H9 (cell line): ENCODE data around the gene PTPRF. TPM values are rescaled to one million over a fixed set of nuclear protein-coding genes. Genes with fewer than 3 reads are reported as not detected.

Source experiments
- DNase-seq: peaks from one replicate; pipeline ENCODE4 v3.0.0-alpha.2; 2017
- H2AFZ ChIP-seq: one replicate; pipeline ENCODE4 v1.6.1; 2013; ENCODE audit warnings: mild to moderate bottlenecking, low read length, control low read depth, moderate library complexity
- H2AK5ac ChIP-seq: 2 replicates; pipeline ENCODE4 v1.6.1; 2013; ENCODE audit warnings: low read length, control low read depth, mixed read lengths; ENCODE audit not compliant: insufficient read length
- H2BK120ac ChIP-seq: one replicate; pipeline ENCODE4 v1.6.1; 2013; ENCODE audit warnings: low read depth, mild to moderate bottlenecking, low read length, control low read depth, inconsistent platforms; ENCODE audit not compliant: poor library complexity, severe bottlenecking
- H2BK12ac ChIP-seq: 2 replicates; pipeline ENCODE4 v1.6.1; 2013; ENCODE audit warnings: low read length, control low read depth, mixed read lengths, low read depth; ENCODE audit not compliant: insufficient read length
- H2BK15ac ChIP-seq: 2 replicates; pipeline ENCODE4 v1.6.1; 2013; ENCODE audit warnings: low read depth, low read length, control low read depth
- H2BK20ac ChIP-seq: one replicate; pipeline ENCODE4 v1.6.1; 2013; ENCODE audit warnings: low read depth, mild to moderate bottlenecking, low read length, control low read depth, inconsistent platforms; ENCODE audit not compliant: poor library complexity, severe bottlenecking
- H2BK5ac ChIP-seq: 2 replicates; pipeline ENCODE4 v1.6.1; 2013; ENCODE audit warnings: low read length, control low read depth, mixed read lengths; ENCODE audit not compliant: insufficient read length
- H3K14ac ChIP-seq: 2 replicates; pipeline ENCODE4 v1.6.1; 2013; ENCODE audit warnings: low read length, control low read depth; ENCODE audit not compliant: insufficient read depth
- H3K18ac ChIP-seq: 2 replicates; pipeline ENCODE4 v1.6.1; 2013; ENCODE audit warnings: low read depth, mild to moderate bottlenecking, mixed read lengths, low read length, control low read depth; ENCODE audit not compliant: insufficient read length
- H3K23ac ChIP-seq: 2 replicates; pipeline ENCODE4 v1.6.1; 2013; ENCODE audit warnings: low read length, control low read depth, mixed read lengths, low read depth; ENCODE audit not compliant: insufficient read length
- H3K23me2 ChIP-seq: 2 replicates; pipeline ENCODE4 v1.6.1; 2013; ENCODE audit warnings: low read depth, mild to moderate bottlenecking, mixed read lengths, low read length, control low read depth; ENCODE audit not compliant: insufficient read length, poor library complexity, severe bottlenecking
- H3K27ac ChIP-seq: 2 replicates; pipeline ENCODE4 v1.5.1; 2013; ENCODE audit warnings: low read length, control low read depth, mixed read lengths, low read depth; ENCODE audit not compliant: insufficient read length
- H3K27me3 ChIP-seq: 2 replicates; pipeline ENCODE4 v1.6.1; 2013; ENCODE audit warnings: low read length, control low read depth, inconsistent platforms; ENCODE audit not compliant: insufficient read depth
- H3K4ac ChIP-seq: 2 replicates; pipeline ENCODE4 v1.6.1; 2013; ENCODE audit warnings: low read depth, mild to moderate bottlenecking, control low read depth, inconsistent platforms, low read length, moderate library complexity
- H3K4me1 ChIP-seq: 2 replicates; pipeline ENCODE4 v1.6.1; 2013; ENCODE audit warnings: low read length, control low read depth, inconsistent platforms; ENCODE audit not compliant: insufficient read depth
- H3K4me2 ChIP-seq: 2 replicates; pipeline ENCODE4 v1.6.1; 2013; ENCODE audit warnings: low read length, control low read depth, mixed read lengths; ENCODE audit not compliant: insufficient read length, insufficient read depth
- H3K56ac ChIP-seq: 2 replicates; pipeline ENCODE4 v1.6.1; 2013; ENCODE audit warnings: low read depth, mild to moderate bottlenecking, mixed read lengths, low read length, control low read depth; ENCODE audit not compliant: insufficient read length
- H3K79me1 ChIP-seq: 2 replicates; pipeline ENCODE4 v1.6.1; 2013; ENCODE audit warnings: low read depth, mild to moderate bottlenecking, moderate library complexity, low read length, control low read depth, inconsistent platforms; ENCODE audit not compliant: insufficient read depth, poor library complexity, severe bottlenecking
- H3K79me2 ChIP-seq: 2 replicates; pipeline ENCODE4 v1.6.1; 2013; ENCODE audit warnings: low read length, control low read depth, inconsistent platforms; ENCODE audit not compliant: insufficient read depth
- H3K9ac ChIP-seq: 2 replicates; pipeline ENCODE4 v1.6.1; 2013; ENCODE audit warnings: low read length, control low read depth, mixed read lengths; ENCODE audit not compliant: insufficient read length; ENCODE audit errors: extremely low read depth
- H3K9me3 ChIP-seq: one replicate; pipeline ENCODE4 v1.6.1; 2013; ENCODE audit warnings: low read depth, low read length, inconsistent platforms; ENCODE audit not compliant: control insufficient read depth
- H3T11ph ChIP-seq: one replicate; pipeline ENCODE4 v1.6.1; 2013; ENCODE audit warnings: mild to moderate bottlenecking, low read length, control low read depth, inconsistent platforms
- H4K20me1 ChIP-seq: one replicate; pipeline ENCODE4 v1.6.1; 2013; ENCODE audit not compliant: control insufficient read depth, insufficient read length, insufficient read depth
- H4K5ac ChIP-seq: 2 replicates; pipeline ENCODE4 v1.6.1; 2013; ENCODE audit warnings: low read depth, mild to moderate bottlenecking, mixed read lengths, low read length, control low read depth; ENCODE audit not compliant: insufficient read length
- H4K8ac ChIP-seq: replicated peaks from 2 replicates; pipeline ENCODE4 v1.6.1; 2013; ENCODE audit warnings: low read length, control low read depth, mixed read lengths, low read depth; ENCODE audit not compliant: insufficient read length
- H4K91ac ChIP-seq: 2 replicates; pipeline ENCODE4 v1.6.1; 2013; ENCODE audit warnings: low read depth, mild to moderate bottlenecking, moderate library complexity, mixed read lengths, low read length, control low read depth; ENCODE audit not compliant: insufficient read length
- H3K27ac Mint-ChIP-seq, 3 experiments: 2 replicates in 2 of 3; 3 replicates in 1 of 3; pipeline ENCODE4 v1.8.0; 2020 to 2021; ENCODE audit warnings: mixed read lengths in 3 of 3, mild to moderate bottlenecking in 1 of 3, moderate library complexity in 1 of 3
- H3K27me3 Mint-ChIP-seq: 2 replicates; pipeline ENCODE4 v1.8.0; 2021; ENCODE audit warnings: low read depth, mild to moderate bottlenecking, moderate library complexity, mixed read lengths
- H3K36me3 Mint-ChIP-seq, 3 experiments: 2 replicates in 2 of 3; 3 replicates in 1 of 3; pipeline ENCODE4 v1.8.0; 2020 to 2021; ENCODE audit warnings: low read depth in 3 of 3, mixed read lengths in 3 of 3; ENCODE audit not compliant: insufficient read depth in 1 of 3
- H3K4me1 Mint-ChIP-seq, 2 experiments: 2 replicates each; pipeline ENCODE4 v1.8.0; 2020; ENCODE audit warnings: mixed read lengths in 2 of 2
- H3K4me3 Mint-ChIP-seq, 2 experiments: 2 replicates in 1 of 2; 3 replicates in 1 of 2; pipeline ENCODE4 v1.8.0; 2020 to 2021; ENCODE audit warnings: mild to moderate bottlenecking in 2 of 2, mixed read lengths in 2 of 2, moderate library complexity in 1 of 2
- H3K9me3 Mint-ChIP-seq, 2 experiments: 2 replicates in 1 of 2; 3 replicates in 1 of 2; pipeline ENCODE4 v1.8.0; 2020; ENCODE audit warnings: mild to moderate bottlenecking in 2 of 2, mixed read lengths in 2 of 2, moderate library complexity in 1 of 2
- WGBS: extraction: QIAGEN DNeasy Blood & Tissue Kit; methylation state at CpG from one replicate; pipeline ENCODE4 v1.1.7; 2013; ENCODE audit warnings: missing lambda C conversion rate, low lambda C conversion rate, mixed read lengths; ENCODE audit not compliant: insufficient read length; ENCODE audit errors: extremely low coverage; 5-methylcytosine and 5-hydroxymethylcytosine counted together
- total RNA-seq: library from RNA; stranded (reverse); gene quantifications from 2 replicates; pipeline ENCODE4 v1.2.1, GENCODE V29; 2021
- TF ChIP-seq, protein P1 (sequence below): fragments of 200-600 bp; sonication (generic); conservative IDR thresholded peaks from 3 replicates; pipeline ENCODE4 v1.8.0; 2021; ENCODE audit warnings: antibody characterized with exemption, mild to moderate bottlenecking

Gene PTPRF
- total RNA-seq, 1 experiment from 2014 or later: 193 TPM

DNA sequence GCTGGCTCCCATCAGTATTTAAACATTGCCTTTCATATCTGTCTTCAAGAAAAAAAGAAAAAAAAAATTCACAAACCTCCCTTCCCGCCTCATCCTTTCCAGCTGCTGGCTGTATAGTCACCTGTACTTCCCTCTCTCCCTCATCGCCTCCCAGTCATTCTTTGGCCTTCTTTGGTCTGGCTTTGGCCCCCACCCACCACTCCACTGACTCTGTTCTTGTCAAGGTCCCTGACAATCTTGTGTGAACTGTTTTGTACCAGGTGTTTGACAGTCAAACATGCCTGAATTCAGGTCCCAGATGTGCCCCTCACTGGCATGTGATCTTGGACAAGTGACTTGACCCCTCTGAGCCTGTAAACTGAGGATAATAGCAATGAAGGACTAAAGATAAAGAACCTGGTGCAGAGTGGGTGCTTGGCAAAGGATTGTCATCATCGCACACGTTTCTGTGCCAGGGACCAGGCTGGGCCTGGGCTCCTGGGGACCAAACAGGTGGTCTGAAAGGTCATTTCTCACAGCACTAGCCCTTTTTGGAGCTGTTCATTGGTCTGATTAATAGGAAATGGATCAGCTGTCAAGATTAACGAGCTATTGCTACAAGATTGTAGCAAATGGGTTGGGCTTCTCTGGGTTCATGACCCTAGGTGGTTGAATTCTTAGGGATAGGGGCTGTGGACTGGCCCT lies 21.5 kb downstream of the PTPRF start:
- no peak overlapping the region for H2BK5ac ChIP-seq
- peaks cover 24 to 53% (median 49%) of the 10 kb centered on the region in 3 experiments for H3K36me3 Mint-ChIP-seq
- H3K4me2 ChIP-seq: no peak overlapping the region
- no peaks in the 10 kb centered on the region for H4K20me1 ChIP-seq
- H2BK20ac ChIP-seq: no peak overlapping the region
- H3K79me1 ChIP-seq: peaks cover 3% of the 10 kb centered on the region
- no peaks in the 10 kb centered on the region for H3K27me3 Mint-ChIP-seq
- H3K79me2 ChIP-seq: no peaks in the 10 kb centered on the region
- no peak overlapping the region for H2BK120ac ChIP-seq
- no peak overlapping the region for H3K18ac ChIP-seq
- H3K9me3 Mint-ChIP-seq: no peaks in the 10 kb centered on the region
- H3K27ac Mint-ChIP-seq: peak overlapping the region; percentile 35 to 81 (median 56); a peak in 5 of 7 replicates
- no peak overlapping the region for H4K5ac ChIP-seq
- H3K9me3 ChIP-seq: no peaks in the 10 kb centered on the region
- H4K91ac ChIP-seq: no peak overlapping the region
- H3K4me3 Mint-ChIP-seq: no peak overlapping the region
- no peak overlapping the region for H2BK15ac ChIP-seq
- H4K8ac ChIP-seq: no peak overlapping the region
- TF ChIP-seq, protein P1, sequence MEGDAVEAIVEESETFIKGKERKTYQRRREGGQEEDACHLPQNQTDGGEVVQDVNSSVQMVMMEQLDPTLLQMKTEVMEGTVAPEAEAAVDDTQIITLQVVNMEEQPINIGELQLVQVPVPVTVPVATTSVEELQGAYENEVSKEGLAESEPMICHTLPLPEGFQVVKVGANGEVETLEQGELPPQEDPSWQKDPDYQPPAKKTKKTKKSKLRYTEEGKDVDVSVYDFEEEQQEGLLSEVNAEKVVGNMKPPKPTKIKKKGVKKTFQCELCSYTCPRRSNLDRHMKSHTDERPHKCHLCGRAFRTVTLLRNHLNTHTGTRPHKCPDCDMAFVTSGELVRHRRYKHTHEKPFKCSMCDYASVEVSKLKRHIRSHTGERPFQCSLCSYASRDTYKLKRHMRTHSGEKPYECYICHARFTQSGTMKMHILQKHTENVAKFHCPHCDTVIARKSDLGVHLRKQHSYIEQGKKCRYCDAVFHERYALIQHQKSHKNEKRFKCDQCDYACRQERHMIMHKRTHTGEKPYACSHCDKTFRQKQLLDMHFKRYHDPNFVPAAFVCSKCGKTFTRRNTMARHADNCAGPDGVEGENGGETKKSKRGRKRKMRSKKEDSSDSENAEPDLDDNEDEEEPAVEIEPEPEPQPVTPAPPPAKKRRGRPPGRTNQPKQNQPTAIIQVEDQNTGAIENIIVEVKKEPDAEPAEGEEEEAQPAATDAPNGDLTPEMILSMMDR: no peak
- H3K14ac ChIP-seq: no peak overlapping the region
- H3K4ac ChIP-seq: no peak overlapping the region
- no peaks in the 10 kb centered on the region for H3K23me2 ChIP-seq
- H3K4me1 Mint-ChIP-seq: peaks cover 58 to 73% of the 10 kb centered on the region in 2 experiments
- no peaks in the 10 kb centered on the region for H3K27me3 ChIP-seq
- no peaks in the 10 kb centered on the region; the same call in 1 of the 2 replicates for H3K4me1 ChIP-seq
- no peak overlapping the region for H3K23ac ChIP-seq
- DNase-seq: no peak
- no peak overlapping the region for H3T11ph ChIP-seq
- no CpG with 5 or more reads among the region's 5 CpGs for WGBS
- H2AFZ ChIP-seq: no peak overlapping the region
- no peak overlapping the region for H2BK12ac ChIP-seq
- no peak overlapping the region for H2AK5ac ChIP-seq
- H3K9ac ChIP-seq: no peak overlapping the region
- H3K27ac ChIP-seq: no peak overlapping the region
- no peak overlapping the region for H3K56ac ChIP-seq
